SK-N-SH treated with all-trans-retinoic acid at 6 μM for 48 hours (cell line): ENCODE data around the gene PSMB7.

Source experiments
- ATAC-seq: fragments of 200-7000 bp; cut with Tn5 transposase; 3 replicates; pipeline ENCODE4 v1.9.1; 2020; ENCODE audit warnings: mild to moderate bottlenecking, moderate library complexity
- ARNTL ChIP-seq: fragments of 450-650 bp; formaldehyde crosslinking; IDR thresholded peaks from 2 replicates; pipeline ENCODE4 v1.5.0; 2020; ENCODE audit warnings: low read depth, mild to moderate bottlenecking, moderate library complexity, borderline replicate concordance
- BACH2 ChIP-seq: fragments of 250-450 bp; sonication (Bioruptor Pico); IDR thresholded peaks from 2 replicates; pipeline ENCODE4 v1.9.0; 2021; ENCODE audit warnings: mild to moderate bottlenecking, borderline replicate concordance
- CSDC2 ChIP-seq: fragments of 250-450 bp; sonication (Bioruptor Pico); IDR thresholded peaks from 2 replicates; pipeline ENCODE4 v1.5.0; 2020; ENCODE audit warnings: mild to moderate bottlenecking, moderate library complexity
- ESRRG ChIP-seq: fragments of 250-450 bp; sonication (Bioruptor Pico); IDR thresholded peaks from 2 replicates; pipeline ENCODE4 v1.6.1; 2021; ENCODE audit warnings: mild to moderate bottlenecking
- GLIS3 ChIP-seq: fragments of 250-450 bp; sonication (Bioruptor Pico); IDR thresholded peaks from 2 replicates; pipeline ENCODE4 v1.5.0; 2020; ENCODE audit warnings: mild to moderate bottlenecking, moderate library complexity
- OSR1 ChIP-seq: fragments of 250-450 bp; sonication (Bioruptor Pico); IDR thresholded peaks from 2 replicates; pipeline ENCODE4 v1.8.0; 2022; ENCODE audit warnings: moderate library complexity, mild to moderate bottlenecking, inconsistent platforms
- RARB ChIP-seq: fragments of 250-450 bp; sonication (Bioruptor Pico); IDR thresholded peaks from 2 replicates; pipeline ENCODE4 v1.8.0; 2021; ENCODE audit warnings: mild to moderate bottlenecking, moderate library complexity
- SNAI2 ChIP-seq: fragments of 250-450 bp; sonication (Bioruptor Pico); IDR thresholded peaks from 2 replicates; pipeline ENCODE4 v1.5.0; 2020; ENCODE audit warnings: mild to moderate bottlenecking, moderate library complexity
- TCF4 ChIP-seq: fragments of 250-450 bp; sonication (Bioruptor Pico); IDR thresholded peaks from 2 replicates; pipeline ENCODE4 v1.8.0; 2021; ENCODE audit warnings: mild to moderate bottlenecking, moderate library complexity, borderline replicate concordance
- TOX ChIP-seq: fragments of 250-450 bp; sonication (Bioruptor Pico); IDR thresholded peaks from 2 replicates; pipeline ENCODE4 v1.8.0; 2021; ENCODE audit warnings: mild to moderate bottlenecking, moderate library complexity, borderline replicate concordance
- ZC3H10 ChIP-seq: fragments of 250-450 bp; sonication (Bioruptor Pico); IDR thresholded peaks from 2 replicates; pipeline ENCODE4 v1.5.1; 2021; ENCODE audit warnings: mild to moderate bottlenecking, moderate library complexity
- ZFP3 ChIP-seq: fragments of 250-450 bp; sonication (Bioruptor Pico); IDR thresholded peaks from 2 replicates; pipeline ENCODE4 v1.5.0; 2020; ENCODE audit warnings: mild to moderate bottlenecking, moderate library complexity
- ZFP30 ChIP-seq: fragments of 450-650 bp; formaldehyde crosslinking; IDR thresholded peaks from 2 replicates; pipeline ENCODE4 v1.5.0; 2022; ENCODE audit warnings: mild to moderate bottlenecking, moderate library complexity
- ZNF565 ChIP-seq: fragments of 450-650 bp; formaldehyde crosslinking; conservative IDR thresholded peaks from 2 replicates; pipeline ENCODE4 v1.5.0; 2020; ENCODE audit warnings: low read depth, mild to moderate bottlenecking, moderate library complexity
- ZNF70 ChIP-seq: fragments of 450-650 bp; formaldehyde crosslinking; IDR thresholded peaks from 2 replicates; pipeline ENCODE4 v1.5.0; 2020; ENCODE audit warnings: mild to moderate bottlenecking, moderate library complexity
- ZNF8 ChIP-seq: fragments of 450-650 bp; formaldehyde crosslinking; IDR thresholded peaks from 2 replicates; pipeline ENCODE4 v1.5.0; 2020; ENCODE audit warnings: mild to moderate bottlenecking, moderate library complexity
- TF ChIP-seq, protein P1 (sequence below): fragments of 250-450 bp; sonication (Bioruptor Pico); IDR thresholded peaks from 2 replicates; pipeline ENCODE4 v1.5.1; 2020; ENCODE audit warnings: low read depth, mild to moderate bottlenecking, moderate library complexity
- TF ChIP-seq, protein P2 (sequence below): fragments of 250-450 bp; sonication (Bioruptor Pico); IDR thresholded peaks from 2 replicates; pipeline ENCODE4 v1.8.0; 2021; ENCODE audit warnings: low read depth, mild to moderate bottlenecking, moderate library complexity, borderline replicate concordance
- TF ChIP-seq, protein P3 (sequence below): fragments of 250-450 bp; sonication (Bioruptor Pico); IDR thresholded peaks from 2 replicates; pipeline ENCODE4 v1.5.0; 2020; ENCODE audit warnings: mild to moderate bottlenecking, moderate library complexity

Gene PSMB7

DNA sequence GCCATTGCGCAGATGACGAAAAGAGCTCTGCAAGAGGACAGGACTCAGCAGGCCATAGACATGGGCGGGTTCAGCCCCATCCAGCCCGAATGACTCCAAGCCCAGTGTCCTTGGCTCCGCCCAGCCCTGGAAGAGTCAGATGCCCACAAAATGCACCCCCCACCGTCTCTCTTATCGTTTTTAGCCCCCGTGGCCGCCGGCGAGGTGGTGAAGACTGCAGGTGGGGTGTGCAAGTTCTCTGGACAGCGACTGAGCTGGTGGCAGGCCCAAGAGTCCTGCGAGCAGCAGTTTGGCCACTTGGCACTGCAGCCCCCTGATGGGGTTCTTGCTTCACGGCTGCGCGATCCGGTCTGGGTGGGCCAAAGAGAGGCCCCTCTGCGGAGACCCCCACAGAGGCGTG, 37.1 kb upstream of the PSMB7 start:
- TF ChIP-seq ZFP3 (no peak), ZNF70 (CRISPR knock-in tag) (no peak), ZNF565 (CRISPR knock-in tag) (no peak), TCF4 (CRISPR knock-in tag) (no peak), ZFP30 (CRISPR knock-in tag) (no peak), ZC3H10 (CRISPR knock-in tag) (no peak), RARB (CRISPR knock-in tag) (no peak)
- TF ChIP-seq, protein P1, sequence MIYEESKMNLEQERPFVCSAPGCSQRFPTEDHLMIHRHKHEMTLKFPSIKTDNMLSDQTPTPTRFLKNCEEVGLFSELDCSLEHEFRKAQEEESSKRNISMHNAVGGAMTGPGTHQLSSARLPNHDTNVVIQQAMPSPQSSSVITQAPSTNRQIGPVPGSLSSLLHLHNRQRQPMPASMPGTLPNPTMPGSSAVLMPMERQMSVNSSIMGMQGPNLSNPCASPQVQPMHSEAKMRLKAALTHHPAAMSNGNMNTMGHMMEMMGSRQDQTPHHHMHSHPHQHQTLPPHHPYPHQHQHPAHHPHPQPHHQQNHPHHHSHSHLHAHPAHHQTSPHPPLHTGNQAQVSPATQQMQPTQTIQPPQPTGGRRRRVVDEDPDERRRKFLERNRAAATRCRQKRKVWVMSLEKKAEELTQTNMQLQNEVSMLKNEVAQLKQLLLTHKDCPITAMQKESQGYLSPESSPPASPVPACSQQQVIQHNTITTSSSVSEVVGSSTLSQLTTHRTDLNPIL (CRISPR knock-in tag) = no peak
- no peak for ATAC-seq

DNA sequence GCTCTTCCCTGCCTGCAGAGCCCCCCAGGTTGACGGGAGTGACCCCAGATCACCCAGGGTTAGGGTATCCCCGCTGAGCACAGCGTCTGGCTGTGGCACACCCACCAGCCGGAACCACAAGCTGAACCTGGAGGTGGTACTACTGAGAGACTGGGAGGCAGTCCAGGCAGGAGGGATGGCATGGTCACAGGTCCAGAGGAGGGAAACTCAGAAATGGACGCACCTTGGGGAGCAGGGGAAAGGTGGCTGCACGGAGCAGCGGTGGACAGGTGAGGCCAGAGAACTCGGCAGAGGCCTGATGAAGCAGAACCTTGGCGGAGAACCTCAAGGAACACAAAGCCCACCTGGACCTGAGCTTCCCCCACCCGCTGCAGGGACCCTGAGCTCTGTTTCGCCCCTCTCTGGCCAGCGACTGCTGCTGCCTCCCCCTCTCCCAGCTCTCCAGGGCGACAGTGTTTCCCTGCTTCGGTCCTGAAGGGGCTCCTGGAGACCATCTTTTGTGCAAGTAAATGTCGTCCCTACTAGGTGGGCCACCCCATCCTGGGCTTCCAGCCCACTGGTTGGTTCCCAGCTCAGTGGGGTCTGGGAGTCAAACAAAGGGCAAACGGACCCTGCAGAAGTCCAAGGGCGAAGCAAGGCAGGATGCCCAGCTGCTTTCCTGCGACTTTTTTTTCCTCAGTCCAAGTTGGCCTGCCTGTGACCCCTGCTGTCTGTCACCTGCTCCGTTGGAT, 35.9 kb upstream of the PSMB7 start:
- TF ChIP-seq OSR1 = no peak
- TF ChIP-seq, protein P2, sequence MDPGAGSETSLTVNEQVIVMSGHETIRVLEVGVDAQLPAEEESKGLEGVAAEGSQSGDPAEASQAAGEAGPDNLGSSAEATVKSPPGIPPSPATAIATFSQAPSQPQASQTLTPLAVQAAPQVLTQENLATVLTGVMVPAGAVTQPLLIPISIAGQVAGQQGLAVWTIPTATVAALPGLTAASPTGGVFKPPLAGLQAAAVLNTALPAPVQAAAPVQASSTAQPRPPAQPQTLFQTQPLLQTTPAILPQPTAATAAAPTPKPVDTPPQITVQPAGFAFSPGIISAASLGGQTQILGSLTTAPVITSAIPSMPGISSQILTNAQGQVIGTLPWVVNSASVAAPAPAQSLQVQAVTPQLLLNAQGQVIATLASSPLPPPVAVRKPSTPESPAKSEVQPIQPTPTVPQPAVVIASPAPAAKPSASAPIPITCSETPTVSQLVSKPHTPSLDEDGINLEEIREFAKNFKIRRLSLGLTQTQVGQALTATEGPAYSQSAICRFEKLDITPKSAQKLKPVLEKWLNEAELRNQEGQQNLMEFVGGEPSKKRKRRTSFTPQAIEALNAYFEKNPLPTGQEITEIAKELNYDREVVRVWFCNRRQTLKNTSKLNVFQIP (CRISPR knock-in tag) = no peak
- TF ChIP-seq, protein P1 (CRISPR knock-in tag) = no peak
- no peak for TF ChIP-seq CSDC2 (CRISPR knock-in tag)
- TF ChIP-seq, protein P3, sequence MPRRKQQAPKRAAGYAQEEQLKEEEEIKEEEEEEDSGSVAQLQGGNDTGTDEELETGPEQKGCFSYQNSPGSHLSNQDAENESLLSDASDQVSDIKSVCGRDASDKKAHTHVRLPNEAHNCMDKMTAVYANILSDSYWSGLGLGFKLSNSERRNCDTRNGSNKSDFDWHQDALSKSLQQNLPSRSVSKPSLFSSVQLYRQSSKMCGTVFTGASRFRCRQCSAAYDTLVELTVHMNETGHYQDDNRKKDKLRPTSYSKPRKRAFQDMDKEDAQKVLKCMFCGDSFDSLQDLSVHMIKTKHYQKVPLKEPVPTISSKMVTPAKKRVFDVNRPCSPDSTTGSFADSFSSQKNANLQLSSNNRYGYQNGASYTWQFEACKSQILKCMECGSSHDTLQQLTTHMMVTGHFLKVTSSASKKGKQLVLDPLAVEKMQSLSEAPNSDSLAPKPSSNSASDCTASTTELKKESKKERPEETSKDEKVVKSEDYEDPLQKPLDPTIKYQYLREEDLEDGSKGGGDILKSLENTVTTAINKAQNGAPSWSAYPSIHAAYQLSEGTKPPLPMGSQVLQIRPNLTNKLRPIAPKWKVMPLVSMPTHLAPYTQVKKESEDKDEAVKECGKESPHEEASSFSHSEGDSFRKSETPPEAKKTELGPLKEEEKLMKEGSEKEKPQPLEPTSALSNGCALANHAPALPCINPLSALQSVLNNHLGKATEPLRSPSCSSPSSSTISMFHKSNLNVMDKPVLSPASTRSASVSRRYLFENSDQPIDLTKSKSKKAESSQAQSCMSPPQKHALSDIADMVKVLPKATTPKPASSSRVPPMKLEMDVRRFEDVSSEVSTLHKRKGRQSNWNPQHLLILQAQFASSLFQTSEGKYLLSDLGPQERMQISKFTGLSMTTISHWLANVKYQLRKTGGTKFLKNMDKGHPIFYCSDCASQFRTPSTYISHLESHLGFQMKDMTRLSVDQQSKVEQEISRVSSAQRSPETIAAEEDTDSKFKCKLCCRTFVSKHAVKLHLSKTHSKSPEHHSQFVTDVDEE (CRISPR knock-in tag) = no peak
- TF ChIP-seq GLIS3 = no peak
- no peak for TF ChIP-seq ZFP30 (CRISPR knock-in tag)
- TF ChIP-seq ZC3H10 (CRISPR knock-in tag) = no peak
- TF ChIP-seq, all 23 proteins: peak for 0
- ATAC-seq = peak; percentile 11; the same call in 2 of the 3 replicates

DNA sequence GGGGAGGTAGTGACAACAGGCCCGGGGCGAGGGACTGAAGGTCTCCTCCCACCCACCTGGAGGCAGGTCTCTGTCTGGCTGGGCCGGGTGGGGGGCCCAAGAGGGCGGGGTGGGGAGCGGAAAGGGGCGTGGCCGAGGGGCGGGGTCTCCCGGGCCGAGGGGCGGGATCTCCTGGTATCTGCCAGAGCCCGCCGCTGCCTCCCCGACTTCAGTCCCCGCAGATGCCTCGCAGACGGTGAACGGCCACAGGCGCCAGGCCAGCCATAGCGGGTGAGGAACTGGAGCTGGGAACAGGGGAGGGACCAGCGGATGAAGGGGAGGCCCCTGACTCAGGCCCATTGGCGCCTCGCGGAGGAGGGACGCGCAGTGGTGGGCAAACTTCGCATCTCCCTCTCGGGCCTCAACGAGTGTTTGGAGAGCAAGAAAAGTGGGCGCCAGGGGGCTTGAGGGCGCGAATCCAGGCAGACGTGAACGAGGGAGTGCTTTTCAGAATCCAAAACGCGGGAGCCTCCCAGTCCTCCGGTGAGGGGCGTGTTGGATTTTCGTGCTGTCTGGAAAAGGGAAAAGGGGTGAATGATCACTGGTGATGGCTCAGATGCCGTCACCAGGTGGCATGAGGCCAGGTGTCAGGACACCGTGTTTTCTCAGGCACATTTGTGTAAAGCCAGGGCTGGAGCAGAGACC, 35.1 kb upstream of the PSMB7 start, which contains the start of gene ADGRD2:
ADGRD2 (plus strand) TSS at position 211 of the 684 bp plus-strand sequence. CDS start 1,216 bp downstream, outside the sequence.
- peak; percentile 84 for ATAC-seq
- no peak for TF ChIP-seq TOX (CRISPR knock-in tag)
- TF ChIP-seq, protein P3 (CRISPR knock-in tag) = no peak
- TF ChIP-seq GLIS3 = no peak
- TF ChIP-seq, protein P2 (CRISPR knock-in tag) = no peak
- TF ChIP-seq ZFP30 (CRISPR knock-in tag) = no peak
- no peak for TF ChIP-seq CSDC2 (CRISPR knock-in tag)
- no peak for TF ChIP-seq RARB (CRISPR knock-in tag)
- TF ChIP-seq BACH2 (CRISPR knock-in tag) = no peak
- no peak for TF ChIP-seq ESRRG
- TF ChIP-seq SNAI2 (CRISPR knock-in tag) = no peak
- no peak for TF ChIP-seq TCF4 (CRISPR knock-in tag)
- TF ChIP-seq ZNF70 (CRISPR knock-in tag) = no peak
- no peak for TF ChIP-seq ZC3H10 (CRISPR knock-in tag)
- no peak for TF ChIP-seq ARNTL (CRISPR knock-in tag)
- TF ChIP-seq ZNF8 (CRISPR knock-in tag) = no peak
